NCI-H524 treated with DMSO at 0.1 percent for 48 hours (cell line): ENCODE data around the gene SH3D21.

Source experiments
- DNase-seq: peaks from one replicate; lab custom pipeline; 2025; lab: John Stamatoyannopoulos, UW

Gene SH3D21

DNA sequence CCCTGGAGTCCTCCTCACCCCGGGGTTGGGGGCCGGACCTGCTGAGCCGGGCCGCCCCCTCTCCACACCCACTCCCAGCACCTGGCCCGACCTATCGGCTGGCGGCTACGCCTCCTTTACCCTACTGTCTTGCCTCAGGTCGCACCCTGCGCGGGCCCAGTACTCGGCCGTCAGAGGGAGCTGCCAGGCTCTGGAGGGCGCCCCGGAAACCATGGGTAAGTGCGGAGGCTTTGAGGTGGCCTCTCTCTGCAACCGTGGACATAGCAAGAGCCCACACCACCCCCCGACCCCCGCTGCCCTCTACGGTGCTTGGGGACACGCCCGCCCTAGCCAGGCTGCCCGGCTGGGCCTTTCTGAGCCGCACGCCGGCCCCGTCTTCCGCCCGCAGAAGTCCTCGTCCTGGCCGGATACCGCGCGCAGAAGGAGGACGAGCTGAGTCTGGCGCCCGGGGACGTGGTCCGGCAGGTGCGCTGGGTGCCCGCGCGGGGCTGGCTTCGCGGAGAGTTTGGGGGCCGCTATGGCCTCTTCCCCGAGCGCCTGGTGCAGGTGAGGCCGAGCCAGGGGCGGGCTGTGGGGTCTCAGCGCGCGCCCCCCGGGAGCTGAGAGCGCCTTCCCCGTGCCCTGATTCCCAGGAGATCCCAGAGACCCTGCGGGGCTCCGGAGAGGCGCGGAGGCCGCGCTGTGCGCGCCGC lies at the start of gene SH3D21:
SH3D21 (plus strand) TSS at position 159 of the 692 bp plus-strand sequence; CDS start at position 212, 53 bp downstream.
- DNase-seq, result no peak

- no peak for DNase-seq
Observed at GRCh38 chr1:36256558-36257374, 49.4 kb upstream of the SH3D21 start.

DNA sequence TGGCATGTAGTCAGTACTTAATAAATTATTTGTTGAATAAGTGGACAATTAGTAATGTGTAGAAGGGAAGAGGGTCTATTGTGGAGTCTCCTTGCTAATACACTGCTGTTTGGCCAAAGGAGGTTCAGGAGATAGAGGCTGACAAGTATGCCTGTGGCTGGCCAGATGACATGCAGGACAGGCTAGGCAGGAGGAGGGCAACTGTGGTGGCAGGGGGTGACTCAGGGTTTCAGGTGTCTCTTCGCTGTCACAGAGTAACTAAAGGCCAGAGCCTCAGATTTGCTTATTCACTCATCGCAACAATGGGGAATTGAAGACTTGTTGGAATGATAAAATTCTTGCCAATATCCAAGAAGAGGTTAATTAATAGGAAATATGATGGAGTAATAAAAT lies 48.8 kb upstream of the SH3D21 start:
- no peak for DNase-seq

DNA sequence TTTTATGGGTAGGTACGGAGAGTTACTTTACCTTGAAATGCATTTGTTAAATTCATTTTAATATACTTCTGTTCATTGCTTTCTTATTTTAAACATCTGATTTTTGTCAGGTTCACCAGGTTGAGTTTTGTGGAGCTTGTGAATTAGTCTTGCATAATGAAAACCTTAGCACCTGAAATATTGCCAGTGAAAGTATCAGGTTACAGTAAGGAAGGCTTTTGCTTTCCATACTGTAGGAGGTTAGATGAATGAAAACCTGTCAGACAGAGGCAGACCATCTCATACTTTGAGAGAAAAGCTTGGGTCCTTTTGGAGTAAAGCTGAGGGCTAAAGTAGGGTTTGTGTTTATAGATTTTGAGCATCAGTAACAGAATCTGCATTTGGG lies 47.2 kb upstream of the SH3D21 start:
- no peak for DNase-seq

- no peak for DNase-seq
Observed at GRCh38 chr1:36268981-36269380, 37.2 kb upstream of the SH3D21 start.

DNA sequence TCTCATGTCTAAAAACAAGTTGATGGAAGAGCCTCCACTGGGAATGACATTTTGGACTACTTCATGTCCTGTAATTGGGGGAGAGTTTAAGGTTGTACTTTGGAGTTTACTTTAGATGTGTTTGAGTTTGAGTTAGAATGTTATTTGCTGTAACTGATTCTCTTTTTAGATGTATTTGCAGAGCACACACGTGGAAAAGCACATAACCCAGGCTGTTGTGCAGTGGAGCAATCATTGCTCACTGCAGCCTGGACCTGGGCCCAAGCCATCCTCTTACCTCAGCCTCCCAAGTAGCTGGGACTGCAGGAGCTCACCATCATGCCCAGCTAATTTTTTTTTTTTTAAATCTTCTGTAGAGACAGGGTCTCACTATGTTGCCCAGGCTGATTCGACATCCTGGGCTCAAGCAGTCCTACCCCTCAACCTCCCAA lies 36.7 kb upstream of the SH3D21 start:
- no peak for DNase-seq

- no peak for DNase-seq
Observed at GRCh38 chr1:36273024-36273423, 33.1 kb upstream of the SH3D21 start.

DNA sequence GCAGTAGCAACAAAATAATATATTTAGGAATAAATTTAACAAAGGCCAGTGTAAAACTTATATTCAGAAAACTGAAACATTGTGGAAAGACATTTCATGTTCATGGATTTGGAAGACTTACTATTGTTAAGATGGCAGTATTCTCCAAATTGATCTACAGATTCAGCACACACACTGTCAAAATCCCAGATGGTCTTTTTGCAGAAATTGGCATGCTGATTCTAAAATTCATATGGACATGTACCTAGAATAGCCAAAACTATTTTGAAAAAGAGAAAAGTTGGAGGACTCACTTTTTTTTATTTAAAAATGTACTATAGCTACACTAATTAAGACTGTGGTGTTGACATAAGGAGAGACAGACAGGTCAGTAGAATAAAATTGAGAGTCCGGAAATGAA lies 32.0 kb upstream of the SH3D21 start:
- DNase-seq, result no peak

GRCh38 chr1:36276688-36277087 lies 29.5 kb upstream of the SH3D21 start:
- DNase-seq, result no peak

DNA sequence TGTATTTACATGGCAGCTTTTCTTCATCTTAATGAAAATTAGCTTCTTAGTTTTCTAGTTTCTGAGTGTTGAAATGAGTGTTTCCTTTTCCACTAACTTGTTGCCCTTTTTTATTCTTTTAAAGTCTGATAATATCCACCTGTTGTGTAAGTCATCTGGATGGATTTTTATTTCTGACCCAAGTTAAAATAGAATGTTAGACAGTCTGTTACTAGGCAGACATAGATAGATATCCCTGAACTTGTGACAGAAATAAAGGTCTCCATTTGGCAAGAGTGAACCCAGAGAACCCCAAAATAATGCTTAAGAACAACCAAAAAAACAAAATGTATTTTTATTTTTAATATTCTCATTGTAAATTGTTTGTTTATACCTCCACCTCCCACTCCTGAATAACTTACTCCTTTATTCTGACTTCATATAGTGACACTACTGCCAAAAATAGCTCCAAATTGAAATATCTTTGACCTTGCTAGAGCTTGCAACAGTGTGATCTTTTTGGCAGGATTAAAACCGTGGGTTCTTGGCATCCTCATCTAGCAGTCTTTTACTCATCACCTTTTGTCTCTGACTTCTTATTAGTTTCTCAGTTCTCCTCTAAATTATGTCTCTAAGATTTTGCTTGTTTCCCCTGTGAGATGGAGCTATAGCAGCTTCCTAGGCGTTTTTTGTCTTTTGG lies 26.9 kb upstream of the SH3D21 start:
- no peak for DNase-seq

DNA sequence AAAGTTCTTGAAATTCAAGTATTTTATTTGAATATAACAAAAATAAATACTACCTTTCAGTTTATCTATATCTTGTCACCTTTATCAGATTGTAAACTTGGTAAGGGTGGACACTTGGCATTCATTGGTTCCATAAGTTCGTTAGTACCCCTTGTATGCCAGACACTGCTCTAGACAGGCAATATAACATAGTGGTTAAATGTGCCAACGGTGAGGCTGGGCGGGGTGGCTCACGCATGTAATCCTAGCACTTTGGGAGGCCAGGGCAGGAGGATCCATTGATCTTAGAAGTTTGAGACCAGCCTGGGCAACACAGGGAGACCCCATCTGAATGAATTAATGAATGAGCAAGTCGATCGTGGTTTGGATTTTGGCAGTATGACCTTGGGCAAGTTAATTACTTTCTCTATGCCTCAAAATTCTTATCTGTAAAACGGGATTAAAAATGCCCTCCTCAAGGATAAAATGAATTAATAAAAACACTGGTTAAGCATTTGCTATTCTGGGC lies 26.3 kb upstream of the SH3D21 start:
- DNase-seq, result no peak

DNA sequence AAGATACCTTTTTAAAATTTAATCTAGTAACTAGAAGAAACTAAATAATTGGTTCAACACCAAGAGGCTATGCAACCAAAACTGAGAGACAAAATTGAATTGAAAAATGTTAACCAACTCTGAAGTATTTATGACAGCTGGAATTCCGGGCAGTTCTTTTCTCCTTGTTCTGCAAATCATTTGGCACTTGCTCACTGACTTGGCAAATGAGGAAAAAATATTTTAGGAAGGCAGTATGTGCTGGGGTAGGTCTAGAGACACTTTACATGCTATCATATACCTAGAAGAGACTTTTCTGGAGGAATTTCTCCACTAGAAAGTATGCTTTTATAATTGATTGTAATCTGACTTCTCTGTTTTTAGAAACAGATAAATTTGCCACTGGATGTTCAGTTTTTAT lies 22.1 kb upstream of the SH3D21 start:
- DNase-seq, result no peak

DNA sequence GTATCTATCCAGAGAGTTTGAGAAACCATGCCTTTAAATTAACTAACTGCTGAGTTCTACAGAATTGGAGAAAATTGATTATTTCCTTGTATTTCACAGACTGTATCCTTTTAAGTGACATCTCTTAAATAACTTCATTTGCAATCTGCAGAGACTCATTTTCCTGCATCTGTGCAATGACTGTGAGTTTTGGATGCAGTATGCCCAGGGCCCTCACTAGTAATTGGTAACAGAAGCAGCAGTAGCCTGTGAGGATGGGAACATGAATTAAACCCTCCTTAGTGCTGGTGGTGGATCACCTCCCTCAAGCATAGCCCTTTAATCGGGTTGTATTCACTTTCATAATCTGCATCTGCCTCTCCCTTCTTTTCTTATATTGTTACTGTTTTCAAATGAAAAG lies 21.7 kb upstream of the SH3D21 start:
- DNase-seq, result no peak

DNA sequence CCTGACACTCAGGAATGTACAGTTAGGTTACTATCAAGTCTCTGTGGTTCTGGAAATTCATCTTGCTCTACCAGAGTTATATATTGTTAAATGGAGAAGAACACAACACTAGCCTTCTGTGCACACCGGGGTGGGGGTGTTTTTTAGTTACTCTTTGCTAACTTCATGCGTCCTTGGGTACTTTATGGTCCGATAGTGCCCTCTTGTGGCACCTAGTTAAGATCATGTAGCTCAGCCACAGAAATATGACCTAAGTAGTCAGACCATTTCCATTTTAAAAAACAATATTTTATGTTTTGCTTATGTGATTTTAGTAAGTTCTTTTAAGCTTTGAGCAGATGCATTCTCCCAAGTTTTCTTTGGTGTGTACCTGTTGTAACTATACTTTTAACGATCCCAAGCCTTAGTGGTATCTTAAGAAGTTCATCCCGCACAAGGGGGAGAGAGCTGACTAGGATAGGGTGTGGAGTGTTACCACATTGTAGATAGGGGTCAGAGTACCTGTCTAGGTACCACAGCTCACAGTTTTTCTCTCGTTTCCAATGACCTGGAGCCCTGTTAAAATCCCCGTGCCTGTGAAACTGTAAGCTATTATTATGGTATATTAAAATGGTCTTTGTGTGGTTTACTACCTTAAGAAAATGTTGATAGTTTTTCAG lies 20.6 kb upstream of the SH3D21 start:
- peak; percentile 23 for DNase-seq

- DNase-seq, result no peak
Observed at GRCh38 chr1:36286802-36287201, 19.4 kb upstream of the SH3D21 start.

- DNase-seq, result no peak
Observed at GRCh38 chr1:36287595-36287994, 18.6 kb upstream of the SH3D21 start.

GRCh38 chr1:36295390-36295789 lies 10.8 kb upstream of the SH3D21 start:
- no peak for DNase-seq

DNA sequence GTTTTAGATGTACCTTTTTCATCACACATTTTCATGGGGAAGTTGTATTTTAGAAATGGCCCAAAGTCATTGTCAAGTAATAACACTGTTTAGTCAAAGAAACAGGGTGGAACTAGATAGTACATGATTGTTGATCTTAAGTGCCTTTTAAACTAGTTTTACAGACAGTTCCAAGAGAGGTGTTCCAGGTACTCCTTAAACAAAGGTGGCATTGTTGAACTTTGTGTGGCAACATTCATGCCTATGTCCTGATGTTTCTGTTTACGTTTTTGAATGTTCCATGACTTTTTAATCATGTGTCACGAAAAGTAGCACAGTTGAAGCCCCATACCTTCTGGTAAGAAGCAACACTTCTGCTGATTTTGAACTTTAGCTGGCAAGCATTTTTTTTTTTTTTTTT lies 9.1 kb upstream of the SH3D21 start:
- DNase-seq, result no peak

DNA sequence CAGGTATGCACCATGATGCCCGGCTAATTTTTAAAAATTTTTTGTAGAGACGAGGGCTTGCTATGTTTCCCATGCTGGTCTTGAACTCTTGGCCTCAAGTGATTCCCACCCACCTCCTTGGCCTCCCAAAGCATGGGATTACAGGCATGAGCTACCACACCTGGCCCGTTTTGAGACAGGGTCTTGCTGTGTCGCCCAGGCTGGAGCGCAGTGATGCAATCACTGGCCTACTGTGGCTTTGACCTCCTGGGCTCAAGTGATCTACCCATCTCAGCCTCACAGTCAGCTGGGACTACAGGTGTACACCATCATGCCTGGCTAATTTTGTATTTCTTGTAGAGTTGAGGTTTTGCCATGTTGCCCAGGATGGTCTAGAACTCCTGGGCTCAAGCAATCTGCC lies 7.5 kb upstream of the SH3D21 start:
- no peak for DNase-seq

DNA sequence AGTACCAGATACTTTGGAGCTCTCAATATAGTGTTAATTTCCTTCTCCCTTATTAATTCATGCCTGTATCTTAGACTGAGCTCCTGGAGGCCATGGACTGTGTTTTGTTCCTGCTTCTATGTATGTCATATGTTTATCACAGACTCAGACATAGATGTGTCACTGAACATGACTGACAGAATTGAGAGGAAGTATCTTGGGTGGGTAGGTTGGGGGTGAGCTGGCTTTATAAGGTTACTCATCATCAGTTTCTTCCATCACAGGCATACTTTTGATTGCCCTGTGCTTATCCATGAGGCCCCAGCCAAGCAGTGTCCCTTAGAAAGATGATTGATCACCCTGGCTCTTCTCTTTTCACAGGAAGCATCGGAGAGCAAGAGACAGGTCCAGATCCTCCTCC lies 5.6 kb upstream of the SH3D21 start:
- no peak for DNase-seq

DNA sequence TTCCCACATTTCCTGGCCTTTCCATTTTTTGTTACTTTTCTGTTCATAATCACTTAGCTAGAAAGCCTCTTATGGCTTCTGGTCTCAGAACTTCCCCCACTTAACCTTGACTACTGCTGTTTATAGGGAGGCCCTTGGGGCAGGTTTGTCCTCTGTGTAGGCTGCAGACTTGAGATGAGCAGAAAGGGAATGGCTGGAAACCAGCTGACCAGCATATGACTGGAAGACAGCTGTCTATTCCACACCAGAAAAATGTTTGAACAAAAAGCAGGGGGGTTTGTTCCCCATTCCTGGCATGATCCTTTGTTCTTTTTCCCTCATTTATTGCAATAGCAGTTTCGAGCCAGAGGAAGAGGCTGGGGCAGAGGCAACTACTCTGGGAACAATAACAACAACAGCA lies 4.9 kb upstream of the SH3D21 start:
- DNase-seq, result no peak

GRCh38 chr1:36303244-36303643 lies 2.9 kb upstream of the SH3D21 start:
- no peak for DNase-seq
